SK-N-SH (cell line): ENCODE results near the gene UBE2G2. TPM values are rescaled to one million over a fixed set of nuclear protein-coding genes. Genes with fewer than 3 reads are reported as not detected.

ENCODE experiments used
- CTCF ChIA-PET: fragments of 300-600, 350-600 bp; formaldehyde crosslinking; extraction: SDS; loops from one replicate; lab custom pipeline; 2021; lab: Yijun Ruan, JAX
- POLR2A ChIA-PET: fragments of 350-600 bp; sonication (Branson Sonifier 250); formaldehyde crosslinking; extraction: SDS; loops from one replicate; lab custom pipeline; 2020; ENCODE audit warnings: antibody characterized with exemption, inconsistent platforms; lab: Yijun Ruan, JAX
- DNase-seq: peaks from one replicate; pipeline ENCODE4 v3.0.0; 2012
- H2AFZ ChIP-seq: fragments of 200-600 bp; sonication (generic); 2 replicates; pipeline ENCODE4 v1.8.1; 2016; ENCODE audit warnings: antibody characterized with exemption, mild to moderate bottlenecking, low read depth
- H3F3A ChIP-seq: fragments of 200-600 bp; sonication (generic); replicated peaks from 2 replicates; pipeline ENCODE3; 2016; ENCODE audit warnings: antibody characterized with exemption, mild to moderate bottlenecking; ENCODE audit not compliant: insufficient read depth
- H3K27ac ChIP-seq, 2 experiments: fragments of 200-500 bp in 1 of 2; fragments of 200-600 bp in 1 of 2; sonication (Bioruptor generic) in 1 of 2; sonication (generic), shearing (Covaris generic) in 1 of 2; 2 replicates each; pipeline versions ENCODE4 v1.5.1 to v1.6.1; 2014 to 2016; ENCODE audit warnings: low read depth in 2 of 2, inconsistent platforms in 1 of 2, low read length in 1 of 2, mild to moderate bottlenecking in 1 of 2, mixed read lengths in 1 of 2
- H3K27me3 ChIP-seq: fragments of 200-600 bp; sonication (generic), shearing (Covaris generic); 2 replicates; pipeline ENCODE4 v1.6.1; 2016; ENCODE audit warnings: mixed run types; ENCODE audit not compliant: insufficient read depth
- H3K36me3 ChIP-seq, 2 experiments: fragments of 200-500 bp in 1 of 2; fragments of 200-600 bp in 1 of 2; sonication (Bioruptor generic) in 1 of 2; sonication (generic) in 1 of 2; replicated peaks in 1 of 2; 2 replicates each; pipeline versions ENCODE3 to v1.5.1; 2014 to 2016; ENCODE audit warnings: low read length in 1 of 2, mild to moderate bottlenecking in 1 of 2; ENCODE audit not compliant: insufficient read depth in 2 of 2, control insufficient read depth in 1 of 2
- H3K4me1 ChIP-seq, 2 experiments: fragments of 200-500 bp in 1 of 2; fragments of 200-600 bp in 1 of 2; sonication (Bioruptor generic) in 1 of 2; sonication (generic), shearing (Covaris generic) in 1 of 2; 2 replicates each; pipeline versions ENCODE4 v1.5.1 to v1.6.1; 2014 to 2016; ENCODE audit warnings: low read depth in 1 of 2, low read length in 1 of 2, mixed run types in 1 of 2; ENCODE audit not compliant: insufficient read depth in 2 of 2, control insufficient read depth in 1 of 2
- H3K4me2 ChIP-seq: fragments of 200-600 bp; sonication (generic), shearing (Covaris generic); 2 replicates; pipeline ENCODE4 v1.6.1; 2017; ENCODE audit warnings: mixed run types
- H3K4me3 ChIP-seq, 2 experiments: fragments of 200-500 bp in 1 of 2; fragments of 200-600 bp in 1 of 2; sonication (Bioruptor generic) in 1 of 2; sonication (generic), shearing (Covaris generic) in 1 of 2; 2 replicates each; pipeline versions ENCODE4 v1.5.1 to v1.8.1; 2014 to 2016; ENCODE audit warnings: low read depth in 2 of 2, inconsistent platforms in 1 of 2, low read length in 1 of 2, mild to moderate bottlenecking in 1 of 2, mixed read lengths in 1 of 2, moderate library complexity in 1 of 2
- H3K79me2 ChIP-seq: fragments of 200-600 bp; sonication (generic); 2 replicates; pipeline ENCODE4 v1.8.1; 2017; ENCODE audit warnings: mild to moderate bottlenecking; ENCODE audit not compliant: insufficient read depth
- H3K9ac ChIP-seq: fragments of 200-600 bp; sonication (generic); 2 replicates; pipeline ENCODE4 v1.6.1; 2017; ENCODE audit warnings: mixed run types
- H3K9me2 ChIP-seq: fragments of 200-600 bp; sonication (generic); 2 replicates; pipeline ENCODE4 v1.6.1; 2017; ENCODE audit warnings: mixed run types
- H3K9me3 ChIP-seq: fragments of 200-600 bp; sonication (generic); 2 replicates; pipeline ENCODE4 v1.6.1; 2017; ENCODE audit warnings: mixed run types, mild to moderate bottlenecking, moderate library complexity
- H4K20me1 ChIP-seq: fragments of 200-600 bp; sonication (generic); 2 replicates; pipeline ENCODE4 v1.6.1; 2017; ENCODE audit warnings: mild to moderate bottlenecking, mixed run types; ENCODE audit not compliant: insufficient read depth
- ELF1 ChIP-seq: IDR thresholded peaks from 2 replicates; pipeline ENCODE4 v1.4.0; 2012
- EP300 ChIP-seq, 2 experiments: IDR thresholded peaks; 2 replicates each; pipeline versions ENCODE4 v1.4.0 to v1.6.1; 2012; ENCODE audit warnings: borderline replicate concordance in 1 of 2, low read depth in 1 of 2, low read length in 1 of 2
- EZH2phosphoT487 ChIP-seq: fragments of 200-600 bp; sonication (generic); IDR thresholded peaks from 2 replicates; pipeline ENCODE4 v1.6.1; 2017; ENCODE audit warnings: low read depth, mixed run types, mild to moderate bottlenecking, antibody characterized with exemption, moderate library complexity, borderline replicate concordance
- FOXJ3 ChIP-seq: sonication (generic); formaldehyde crosslinking; IDR thresholded peaks from 2 replicates; pipeline ENCODE4 v1.5.1; 2020; ENCODE audit warnings: mild to moderate bottlenecking, missing genetic modification reagents
- GABPA ChIP-seq: IDR thresholded peaks from 2 replicates; pipeline ENCODE4 v1.4.0; 2012; ENCODE audit warnings: low read depth, mild to moderate bottlenecking
- GATA2 ChIP-seq: sonication (generic); formaldehyde crosslinking; IDR thresholded peaks from 2 replicates; pipeline ENCODE4 v1.5.0; 2020; ENCODE audit warnings: mild to moderate bottlenecking, missing genetic modification reagents
- JUND ChIP-seq: IDR thresholded peaks from 2 replicates; pipeline ENCODE4 v1.4.0; 2012
- MAX ChIP-seq: IDR thresholded peaks from 2 replicates; pipeline ENCODE4 v1.4.0; 2012; ENCODE audit warnings: low read depth
- MEF2A ChIP-seq: IDR thresholded peaks from 2 replicates; pipeline ENCODE4 v1.4.0; 2012; ENCODE audit warnings: low read depth, borderline replicate concordance
- NFIC ChIP-seq: IDR thresholded peaks from 2 replicates; pipeline ENCODE4 v1.4.0; 2012; ENCODE audit warnings: borderline replicate concordance
- NRF1 ChIP-seq: IDR thresholded peaks from 2 replicates; pipeline ENCODE4 v1.6.1; 2012; ENCODE audit warnings: low read depth, mild to moderate bottlenecking, low read length
- PBX3 ChIP-seq: IDR thresholded peaks from 2 replicates; pipeline ENCODE4; 2012
- POLR2AphosphoS5 ChIP-seq: IDR thresholded peaks from 2 replicates; pipeline ENCODE4 v1.6.1; 2012; ENCODE audit warnings: low read depth, low read length
- RAD21 ChIP-seq: IDR thresholded peaks from 2 replicates; pipeline ENCODE4 v1.6.1; 2012; ENCODE audit warnings: mild to moderate bottlenecking, low read length
- RFX5 ChIP-seq: IDR thresholded peaks from 2 replicates; pipeline ENCODE4 v1.6.1; 2012; ENCODE audit warnings: mild to moderate bottlenecking, improper control_type of control experiment, low read length
- RXRA ChIP-seq: IDR thresholded peaks from 2 replicates; pipeline ENCODE4 v1.4.0; 2012; ENCODE audit warnings: low read depth, mild to moderate bottlenecking, borderline replicate concordance
- SIN3A ChIP-seq: IDR thresholded peaks from 2 replicates; pipeline ENCODE4 v1.6.1; 2012; ENCODE audit warnings: low read depth, mild to moderate bottlenecking, low read length, moderate library complexity, borderline replicate concordance
- TAF1 ChIP-seq: IDR thresholded peaks from 2 replicates; pipeline ENCODE4 v1.6.1; 2012; ENCODE audit warnings: low read depth, mild to moderate bottlenecking, low read length, moderate library complexity, borderline replicate concordance
- TCF12 ChIP-seq: IDR thresholded peaks from 2 replicates; pipeline ENCODE4 v1.4.0; 2012
- USF1 ChIP-seq: IDR thresholded peaks from 2 replicates; pipeline ENCODE4 v1.4.0; 2012; ENCODE audit warnings: low read depth, borderline replicate concordance
- USF2 ChIP-seq: fragments of 150-350 bp; IDR thresholded peaks from 2 replicates; pipeline ENCODE4 v1.6.1; 2017; ENCODE audit warnings: antibody characterized with exemption, low read length, low read depth, borderline replicate concordance
- YY1 ChIP-seq: IDR thresholded peaks from 2 replicates; pipeline ENCODE4 v1.4.0; 2012; ENCODE audit warnings: low read depth, mild to moderate bottlenecking
- WGBS: methylation state at CpG from one replicate; pipeline ENCODE4 v1.1.6; 2017; ENCODE audit warnings: low lambda C conversion rate; 5-methylcytosine and 5-hydroxymethylcytosine counted together
- polyA plus RNA-seq, 3 experiments: library from polyadenylated mRNA; depleted of rRNA; stranded (reverse); fragments of >200 nt; gene quantifications; 2 replicates each; pipeline ENCODE4 v1.2.3, GENCODE V29; 2012

The UBE2G2 gene
- polyA plus RNA-seq, 1 of the 3 experiments (the other 2 are of a cell fraction), result 129 TPM

GRCh38 chr21:44844256-44844655, 42.6 kb upstream of the UBE2G2 start:
- POLR2A ChIA-PET, result interaction anchor here (0.6 kb wide), 2 partner anchors 12 to 150 kb away, joined by 3 read pairs; no protein-coding TSS in a partner anchor
- TF ChIP-seq RXRA (no peak), FOXJ3 (no peak), RAD21 (no peak), YY1 (no peak), GABPA (no peak), MAX (no peak)
- Histone ChIP-seq H3K9me2 (no peaks in the 10 kb centered on the region), H3K36me3 (peaks cover 6 to 7% of the 10 kb centered on the region in 2 experiments), H4K20me1 (no peaks in the 10 kb centered on the region), H3K9me3 (no peaks in the 10 kb centered on the region), H3K4me2 (no peak overlapping the region), H3K27me3 (no peaks in the 10 kb centered on the region), H3K27ac (no peak overlapping the region), H3K79me2 (no peaks in the 10 kb centered on the region), H2AFZ (no peak overlapping the region), H3K4me1 (peaks cover 0 to 13% of the 10 kb centered on the region in 2 experiments; a peak in 1 of 4 replicates), H3K9ac (no peak overlapping the region), H3F3A (no peaks in the 10 kb centered on the region), H3K4me3 (no peak overlapping the region)
- CTCF ChIA-PET, result no interaction called here
- 86% methylated on average over 7 of the region's 16 CpGs for WGBS
- no peak for DNase-seq

GRCh38 chr21:44842721-44843445, 41.3 kb upstream of the UBE2G2 start:
- no peaks in the 10 kb centered on the region for H3K36me3 ChIP-seq
- H2AFZ ChIP-seq, result no peak overlapping the region
- no peak for DNase-seq
- no peak overlapping the region for H3K27ac ChIP-seq
- no peak overlapping the region for H3K4me2 ChIP-seq
- TF ChIP-seq FOXJ3, result no peak
- TF ChIP-seq EZH2phosphoT487, result no peak
- TF ChIP-seq USF1, result no peak
- TF ChIP-seq RXRA, result no peak
- no peak for TF ChIP-seq JUND
- no peak for TF ChIP-seq POLR2AphosphoS5
- TF ChIP-seq RFX5, result no peak
- TF ChIP-seq MEF2A, result no peak
- no peak for TF ChIP-seq GATA2 (CRISPR knock-in tag)
- no peak for TF ChIP-seq ELF1
- TF ChIP-seq NFIC, result no peak
- TF ChIP-seq USF2, result no peak
- TF ChIP-seq YY1, result no peak
- no peak for TF ChIP-seq TCF12
- no peak for TF ChIP-seq PBX3
- no peak for TF ChIP-seq NRF1
- TF ChIP-seq SIN3A, result no peak
- TF ChIP-seq TAF1, result no peak
- no peak for TF ChIP-seq EP300 (IDR thresholded peaks at IDR 0.05; ENCODE audit: borderline replicate concordance in 1 of 2, low read depth in 1 of 2, low read length in 1 of 2)
- 67% methylated on average over 14 of the region's 23 CpGs for WGBS
- no peaks in the 10 kb centered on the region for H4K20me1 ChIP-seq
- peaks cover 0 to 13% of the 10 kb centered on the region in 2 experiments; a peak in 1 of 4 replicates for H3K4me1 ChIP-seq
- H3F3A ChIP-seq, result no peaks in the 10 kb centered on the region
- no peaks in the 10 kb centered on the region for H3K9me2 ChIP-seq
- no peak overlapping the region for H3K4me3 ChIP-seq
- no peaks in the 10 kb centered on the region for H3K9me3 ChIP-seq
- CTCF ChIA-PET, result no interaction called here
- no peaks in the 10 kb centered on the region for H3K79me2 ChIP-seq
- no peaks in the 10 kb centered on the region for H3K27me3 ChIP-seq
- H3K9ac ChIP-seq, result no peak overlapping the region
- POLR2A ChIA-PET, result no interaction called here
